ENCODE data around the gene SMG7. TPM values are rescaled to one million over a fixed set of nuclear protein-coding genes. Genes with fewer than 3 reads are reported as not detected.

Gene SMG7
- total RNA-seq, 2 donors from 2014 or later: 60.9 to 92.8 TPM

DNA sequence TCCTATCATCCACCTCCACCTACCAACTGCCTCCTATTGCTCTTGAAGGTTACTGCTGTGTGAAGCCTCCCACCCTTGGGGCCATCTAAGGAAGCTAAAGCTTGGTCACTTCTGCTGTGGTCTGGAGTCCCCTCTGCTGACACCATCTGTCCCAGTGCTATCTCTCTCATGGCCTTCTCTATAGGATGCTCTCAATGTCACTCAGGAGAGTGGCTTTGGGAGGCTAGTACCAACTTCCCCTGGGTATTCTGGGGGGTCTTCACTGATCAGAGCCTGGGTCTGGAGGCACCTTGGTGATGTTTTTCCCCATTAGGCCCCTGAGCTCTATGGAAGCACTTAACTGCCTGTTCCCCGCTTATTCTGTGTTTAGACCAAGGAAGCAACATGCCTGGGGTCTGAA lies 130.2 kb downstream of the SMG7 start:
- no peak for DNase-seq (ENCODE audit: low spot score)
- Histone ChIP-seq H3K4me1 (replicated peaks) (no peaks in the 10 kb centered on the region), H3K36me3 (no peaks in the 10 kb centered on the region), H3K4me3 (no peak overlapping the region), H3K9me3 (no peaks in the 10 kb centered on the region), H3K27me3 (replicated peaks; ENCODE audit: insufficient read depth) (no peaks in the 10 kb centered on the region), H3K27ac (no peak overlapping the region)
- intact Hi-C loops (cut with DNase I): loop anchor here (10.0 kb wide), 1 partner anchor 318 kb away; no protein-coding TSS in a partner anchor
- WGBS: 100% methylated on average over 1 of the region's 1 CpG
- TF ChIP-seq POLR2A (IDR thresholded peaks at IDR 0.05): no peak
- no peak for TF ChIP-seq CTCF (IDR thresholded peaks at IDR 0.05)
- TF ChIP-seq POLR2AphosphoS5 (IDR thresholded peaks at IDR 0.05): no peak

Other genes with a start within 250 kb of the SMG7 start
- 10 to 100 TPM in 1 of 2 donors, under 1 TPM in 1; 0.27 to 41.0 TPM for gene NMNAT2, start 54.1 kb upstream of the SMG7 start, total RNA-seq
- 1 to 10 TPM; 2.1 to 5.6 TPM for gene NCF2, start 118.0 kb downstream of the SMG7 start, total RNA-seq
- 10 to 100 TPM; 62.9 to 92.8 TPM for gene ARPC5, start 163.3 kb downstream of the SMG7 start, total RNA-seq
- under 1 TPM in 1 of 2 donors, not detected in 1; 0.34 TPM for gene APOBEC4, start 180.8 kb downstream of the SMG7 start, total RNA-seq

All from prostate gland (tissue), 2 donors.